GM19099 (cell line): ENCODE data around the gene CUL7.

Source experiments
- POLR2A ChIP-seq: IDR thresholded peaks from 3 replicates; pipeline ENCODE4 v1.6.1; 2011; ENCODE audit warnings: low read depth; ENCODE audit not compliant: insufficient read length; ENCODE audit errors: extremely low read depth

The CUL7 gene

GRCh38 chr6:43040542-43041257 is 13.0 kb downstream of the CUL7 start:
- TF ChIP-seq POLR2A = no peak

- no peak for TF ChIP-seq POLR2A
Observed at GRCh38 chr6:43038727-43039126, 14.9 kb downstream of the CUL7 start.

GRCh38 chr6:43037706-43038105 is 15.9 kb downstream of the CUL7 start:
- TF ChIP-seq POLR2A = no peak

- TF ChIP-seq POLR2A = no peak
Observed at GRCh38 chr6:43037197-43037596, 16.5 kb downstream of the CUL7 start.

GRCh38 chr6:43036712-43037111 is 16.9 kb downstream of the CUL7 start:
- TF ChIP-seq POLR2A = no peak

- no peak for TF ChIP-seq POLR2A
Observed at GRCh38 chr6:43035495-43036194, 18.0 kb downstream of the CUL7 start.

- TF ChIP-seq POLR2A = no peak
Observed at GRCh38 chr6:43034190-43034525, 19.5 kb downstream of the CUL7 start.

- TF ChIP-seq POLR2A = no peak
Observed at GRCh38 chr6:43033496-43034189, 20.0 kb downstream of the CUL7 start.

GRCh38 chr6:43032326-43032725 is 21.3 kb downstream of the CUL7 start:
- no peak for TF ChIP-seq POLR2A

GRCh38 chr6:43029120-43029519 is 24.5 kb downstream of the CUL7 start:
- TF ChIP-seq POLR2A = no peak

- TF ChIP-seq POLR2A = no peak
Observed at GRCh38 chr6:43026365-43026764, 27.3 kb downstream of the CUL7 start.

- TF ChIP-seq POLR2A = no peak
Observed at GRCh38 chr6:43024436-43024835, 29.2 kb downstream of the CUL7 start.

GRCh38 chr6:43021270-43022047 is 32.2 kb downstream of the CUL7 start, which contains the start of gene RRP36:
RRP36 (plus strand) TSS chr6:43021623; CDS start chr6:43021655, 32 bp downstream.
- TF ChIP-seq POLR2A = peak; percentile 78

- no peak for TF ChIP-seq POLR2A
Observed at GRCh38 chr6:43020847-43021246, 32.8 kb downstream of the CUL7 start.
